Liver (tissue), 9 donors: ENCODE measurements around the gene PRKAR1B. TPM values are rescaled to one million over a fixed set of nuclear protein-coding genes. Genes with fewer than 3 reads are reported as not detected.
A peak's percentile ranks its signal among the peaks of the same experiment; 100 is the strongest.

ENCODE experiments used
- DNase-seq: peaks from one replicate; pipeline ENCODE4 v3.0.0-alpha.2; 2017; ENCODE audit warnings: low spot score
- H3K27ac ChIP-seq, 2 donors: one replicate each; pipeline ENCODE4 v1.7.0; 2013; ENCODE audit warnings: inconsistent platforms in 2 of 2, low read length in 2 of 2, control low read depth in 1 of 2, low read depth in 1 of 2, mild to moderate bottlenecking in 1 of 2
- H3K27me3 ChIP-seq, 4 donors: one replicate each; pipeline versions ENCODE4 v1.6.1 to v1.7.0; 2013; ENCODE audit warnings: low read length in 3 of 4, inconsistent platforms in 1 of 4, mild to moderate bottlenecking in 1 of 4, moderate library complexity in 1 of 4; ENCODE audit not compliant: control insufficient read depth in 4 of 4, insufficient read depth in 4 of 4
- H3K36me3 ChIP-seq, 4 donors: one replicate each; pipeline versions ENCODE4 v1.6.1 to v1.7.0; 2013; ENCODE audit warnings: low read length in 3 of 4, mild to moderate bottlenecking in 3 of 4, low read depth in 1 of 4, moderate library complexity in 1 of 4; ENCODE audit not compliant: control insufficient read depth in 4 of 4, insufficient read depth in 3 of 4
- H3K4me1 ChIP-seq, 4 donors: one replicate each; pipeline versions ENCODE4 v1.6.1 to v1.7.0; 2013; ENCODE audit warnings: low read length in 3 of 4, mild to moderate bottlenecking in 3 of 4, moderate library complexity in 1 of 4; ENCODE audit not compliant: control insufficient read depth in 4 of 4, insufficient read depth in 4 of 4
- H3K4me3 ChIP-seq, 3 donors: one replicate each; pipeline versions ENCODE4 v1.6.1 to v1.7.0; 2013; ENCODE audit warnings: low read length in 3 of 3, control low read depth in 1 of 3, low read depth in 1 of 3, mild to moderate bottlenecking in 1 of 3
- H3K9ac ChIP-seq, 2 donors: one replicate each; pipeline ENCODE4 v1.7.0; 2013; ENCODE audit warnings: low read length in 2 of 2, mild to moderate bottlenecking in 2 of 2, moderate library complexity in 2 of 2, control low read depth in 1 of 2, low read depth in 1 of 2
- H3K9me3 ChIP-seq, 4 donors: one replicate each; pipeline versions ENCODE4 v1.6.1 to v1.7.0; 2013; ENCODE audit warnings: low read length in 3 of 4; ENCODE audit not compliant: control insufficient read depth in 4 of 4
- GABPA ChIP-seq, 2 donors: IDR thresholded peaks in 1 of 2; conservative IDR thresholded peaks in 1 of 2; 2 replicates each; pipeline ENCODE4 v1.6.1; 2016; ENCODE audit warnings: antibody characterized with exemption in 2 of 2, mild to moderate bottlenecking in 1 of 2, moderate library complexity in 1 of 2
- RAD21 ChIP-seq, 2 donors: IDR thresholded peaks; 2 replicates each; pipeline ENCODE4 v1.6.1; 2016; ENCODE audit warnings: antibody characterized with exemption in 2 of 2, mild to moderate bottlenecking in 2 of 2
- RXRA ChIP-seq, 2 donors: IDR thresholded peaks; 2 replicates each; pipeline ENCODE4 v1.6.1; 2017 to 2018; ENCODE audit warnings: antibody characterized with exemption in 2 of 2, mild to moderate bottlenecking in 1 of 2
- TAF1 ChIP-seq: conservative IDR thresholded peaks from 2 replicates; pipeline ENCODE4 v1.6.1; 2016; ENCODE audit warnings: antibody characterized with exemption, mild to moderate bottlenecking
- WGBS: extraction: QIAGEN DNeasy Blood & Tissue Kit; methylation state at CpG from one replicate; pipeline ENCODE4 v1.1.7; 2013; 5-methylcytosine and 5-hydroxymethylcytosine counted together
- polyA plus RNA-seq, 2 donors: library from polyadenylated mRNA; stranded (reverse) in 1 of 2; unstranded in 1 of 2; fragments of 200-250 nt in 1 of 2; fragments of >200 nt in 1 of 2; fragmentation: Nextera tagmentation in 1 of 2; extraction: Ambion mirVana in 1 of 2; gene quantifications; one replicate each; pipeline versions ENCODE4 v1.2.1 to v1.2.3, GENCODE V29; 2013 to 2015
- total RNA-seq, 2 donors: library from RNA; depleted of rRNA; stranded (reverse); fragments of >200 nt; gene quantifications; one replicate each; pipeline ENCODE4 v1.2.3, GENCODE V29; 2014
- TF ChIP-seq, protein P1 (sequence below): fragments of 150-350 bp; IDR thresholded peaks from 2 replicates; pipeline ENCODE4 v1.5.1; 2017; ENCODE audit warnings: improper control_type of control experiment, low read depth, low read length; ENCODE audit not compliant: missing input control
- TF ChIP-seq, protein P2 (sequence below): IDR thresholded peaks from 2 replicates; pipeline ENCODE4 v1.6.1; 2016; ENCODE audit warnings: antibody characterized with exemption, mild to moderate bottlenecking
- donor health status: healthy.
- donor health status: healthy.
- donor health status: healthy.
- donor health status: healthy.
- donor health status: healthy.

The PRKAR1B gene
- total and polyA plus RNA-seq, 4 donors: 11.1 to 14.4 (median 12.4) TPM

DNA sequence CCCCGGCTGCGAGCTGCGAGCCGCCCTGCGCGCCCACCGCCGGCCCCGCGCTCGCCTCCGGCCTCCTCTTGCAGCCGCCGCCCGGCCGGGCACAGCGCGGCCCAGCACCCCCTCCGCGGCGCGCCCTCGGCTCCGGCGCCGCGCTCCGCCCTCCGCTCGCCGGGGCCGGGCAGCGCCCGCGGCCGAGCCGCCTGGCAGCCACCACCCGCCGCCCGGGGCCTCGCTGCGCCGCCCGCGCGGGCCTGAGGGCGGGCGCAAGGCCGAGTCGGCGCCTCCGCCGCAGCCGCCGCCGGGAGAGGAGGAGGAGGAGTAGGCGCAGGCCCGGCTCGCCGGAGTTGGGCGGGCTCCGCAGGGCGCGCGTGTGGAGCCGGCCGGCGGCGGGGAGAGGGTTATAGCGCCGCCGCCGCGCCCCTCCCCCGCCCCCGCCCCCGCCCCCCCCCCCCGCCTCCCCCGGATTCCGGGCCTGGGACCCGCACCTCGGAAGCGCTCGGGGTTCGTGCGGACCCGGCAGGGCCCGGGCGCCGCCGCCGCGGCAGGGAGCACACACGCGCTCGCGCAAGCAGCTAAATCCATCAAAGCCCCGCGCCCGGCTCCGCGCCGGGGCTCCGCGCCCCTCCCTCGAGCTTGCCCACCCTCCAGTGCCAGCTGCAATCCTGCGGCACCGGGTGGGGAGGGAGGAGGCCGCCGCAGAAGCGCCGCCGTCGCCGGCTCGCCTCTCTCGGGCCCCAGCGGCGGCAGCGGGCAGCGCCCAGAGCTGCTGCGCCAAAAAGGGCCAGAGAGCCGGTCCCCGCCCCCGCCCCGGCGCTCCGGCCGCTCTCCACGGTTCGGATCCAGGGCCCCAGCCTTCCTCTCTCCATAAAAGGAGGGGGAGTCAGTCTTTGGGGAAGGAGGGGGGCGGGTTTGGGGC is 207.3 kb downstream of the PRKAR1B start, which contains the start of gene PDGFA:
TSS of gene PDGFA (minus strand) at position 363 of the 907 bp plus-strand sequence. CDS start 845 bp downstream, outside the sequence.
- H3K27ac ChIP-seq: peak within 1 kb of the TSS; percentile 81 to 82
- TF ChIP-seq GABPA (IDR thresholded peaks at IDR 0.05 in 1 of 2, conservative IDR thresholded peaks at IDR 0.05 in 1 of 2): no peak
- TF ChIP-seq RAD21 (IDR thresholded peaks at IDR 0.05): peak in 1 of 2 donors; percentile 5
- TF ChIP-seq RXRA (IDR thresholded peaks at IDR 0.05): no peak
- TF ChIP-seq, protein P1, sequence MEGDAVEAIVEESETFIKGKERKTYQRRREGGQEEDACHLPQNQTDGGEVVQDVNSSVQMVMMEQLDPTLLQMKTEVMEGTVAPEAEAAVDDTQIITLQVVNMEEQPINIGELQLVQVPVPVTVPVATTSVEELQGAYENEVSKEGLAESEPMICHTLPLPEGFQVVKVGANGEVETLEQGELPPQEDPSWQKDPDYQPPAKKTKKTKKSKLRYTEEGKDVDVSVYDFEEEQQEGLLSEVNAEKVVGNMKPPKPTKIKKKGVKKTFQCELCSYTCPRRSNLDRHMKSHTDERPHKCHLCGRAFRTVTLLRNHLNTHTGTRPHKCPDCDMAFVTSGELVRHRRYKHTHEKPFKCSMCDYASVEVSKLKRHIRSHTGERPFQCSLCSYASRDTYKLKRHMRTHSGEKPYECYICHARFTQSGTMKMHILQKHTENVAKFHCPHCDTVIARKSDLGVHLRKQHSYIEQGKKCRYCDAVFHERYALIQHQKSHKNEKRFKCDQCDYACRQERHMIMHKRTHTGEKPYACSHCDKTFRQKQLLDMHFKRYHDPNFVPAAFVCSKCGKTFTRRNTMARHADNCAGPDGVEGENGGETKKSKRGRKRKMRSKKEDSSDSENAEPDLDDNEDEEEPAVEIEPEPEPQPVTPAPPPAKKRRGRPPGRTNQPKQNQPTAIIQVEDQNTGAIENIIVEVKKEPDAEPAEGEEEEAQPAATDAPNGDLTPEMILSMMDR: peak; percentile 32
- no peaks in the 10 kb centered on the region for H3K36me3 ChIP-seq
- peaks cover 9 to 37% (median 20%) of the 10 kb centered on the region in 4 donors for H3K4me1 ChIP-seq
- DNase-seq: no peak
- under 1% methylated on average over 129 of the region's 132 CpGs for WGBS
- no peaks in the 10 kb centered on the region for H3K9me3 ChIP-seq
- H3K4me3 ChIP-seq: peak within 1 kb of the TSS in 2 of 3 donors; percentile 52 to 68
- H3K27me3 ChIP-seq: peaks cover 0 to 3% (median under 1%) of the 10 kb centered on the region in 4 donors
- no peak within 1 kb of the TSS for H3K9ac ChIP-seq

DNA sequence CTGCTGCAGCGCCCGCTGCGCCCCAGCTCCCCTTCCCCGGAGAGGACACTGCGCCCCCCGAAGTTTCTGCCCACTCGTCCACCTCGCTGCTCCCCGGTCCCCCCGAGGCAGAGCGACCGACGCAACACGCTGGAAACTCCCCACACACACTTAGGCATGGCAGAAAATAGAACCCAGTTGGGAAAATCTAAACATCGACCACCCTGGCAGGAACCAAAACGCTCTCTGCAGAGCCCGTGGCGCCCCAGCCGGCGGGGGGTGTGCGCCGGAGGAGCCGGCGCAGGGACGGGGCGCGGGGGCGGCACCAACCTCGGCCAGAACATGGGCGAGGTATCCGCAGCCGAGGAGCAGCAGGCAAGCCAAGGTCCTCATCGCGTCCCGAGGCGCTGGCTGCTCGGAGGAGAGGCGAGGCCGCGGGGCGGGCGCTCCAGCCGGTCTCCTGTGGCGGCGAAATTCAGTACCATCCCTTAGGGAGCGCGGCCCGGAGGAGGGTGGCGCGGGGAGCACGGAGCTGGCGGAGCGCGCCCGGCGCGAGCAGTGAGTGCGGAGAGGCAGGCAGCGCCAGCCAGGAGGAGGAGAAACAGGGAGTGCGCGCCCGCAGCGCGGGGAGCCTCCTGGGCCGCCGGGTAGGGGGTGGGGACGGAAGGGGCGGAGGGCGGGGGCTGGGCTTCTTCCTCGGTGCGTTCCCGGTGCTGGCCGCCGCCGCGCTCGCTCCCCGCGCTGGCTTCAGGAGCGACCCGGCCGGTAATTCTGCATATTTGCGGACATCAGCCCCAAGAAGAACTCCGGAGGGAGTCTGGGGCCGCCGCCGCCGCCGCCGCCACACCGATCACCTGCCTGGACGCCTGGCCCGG is 208.2 kb downstream of the PRKAR1B start:
- under 1% methylated on average over 93 of the region's 93 CpGs for WGBS
- Histone ChIP-seq H3K4me1 (peaks cover 9 to 37% (median 20%) of the 10 kb centered on the region in 4 donors), H3K27me3 (peaks cover 0 to 3% (median under 1%) of the 10 kb centered on the region in 4 donors)

More for the DNA sequence above, 208.2 kb downstream of the PRKAR1B start:
- Histone ChIP-seq H3K9me3 (no peaks in the 10 kb centered on the region), H3K36me3 (no peaks in the 10 kb centered on the region), H3K4me3 (peak overlapping the region in 2 of 3 donors; percentile 52 to 68), H3K9ac (no peak overlapping the region), H3K27ac (peak overlapping the region; percentile 81 to 82)
- TF ChIP-seq TAF1: no peak
- TF ChIP-seq, protein P2, sequence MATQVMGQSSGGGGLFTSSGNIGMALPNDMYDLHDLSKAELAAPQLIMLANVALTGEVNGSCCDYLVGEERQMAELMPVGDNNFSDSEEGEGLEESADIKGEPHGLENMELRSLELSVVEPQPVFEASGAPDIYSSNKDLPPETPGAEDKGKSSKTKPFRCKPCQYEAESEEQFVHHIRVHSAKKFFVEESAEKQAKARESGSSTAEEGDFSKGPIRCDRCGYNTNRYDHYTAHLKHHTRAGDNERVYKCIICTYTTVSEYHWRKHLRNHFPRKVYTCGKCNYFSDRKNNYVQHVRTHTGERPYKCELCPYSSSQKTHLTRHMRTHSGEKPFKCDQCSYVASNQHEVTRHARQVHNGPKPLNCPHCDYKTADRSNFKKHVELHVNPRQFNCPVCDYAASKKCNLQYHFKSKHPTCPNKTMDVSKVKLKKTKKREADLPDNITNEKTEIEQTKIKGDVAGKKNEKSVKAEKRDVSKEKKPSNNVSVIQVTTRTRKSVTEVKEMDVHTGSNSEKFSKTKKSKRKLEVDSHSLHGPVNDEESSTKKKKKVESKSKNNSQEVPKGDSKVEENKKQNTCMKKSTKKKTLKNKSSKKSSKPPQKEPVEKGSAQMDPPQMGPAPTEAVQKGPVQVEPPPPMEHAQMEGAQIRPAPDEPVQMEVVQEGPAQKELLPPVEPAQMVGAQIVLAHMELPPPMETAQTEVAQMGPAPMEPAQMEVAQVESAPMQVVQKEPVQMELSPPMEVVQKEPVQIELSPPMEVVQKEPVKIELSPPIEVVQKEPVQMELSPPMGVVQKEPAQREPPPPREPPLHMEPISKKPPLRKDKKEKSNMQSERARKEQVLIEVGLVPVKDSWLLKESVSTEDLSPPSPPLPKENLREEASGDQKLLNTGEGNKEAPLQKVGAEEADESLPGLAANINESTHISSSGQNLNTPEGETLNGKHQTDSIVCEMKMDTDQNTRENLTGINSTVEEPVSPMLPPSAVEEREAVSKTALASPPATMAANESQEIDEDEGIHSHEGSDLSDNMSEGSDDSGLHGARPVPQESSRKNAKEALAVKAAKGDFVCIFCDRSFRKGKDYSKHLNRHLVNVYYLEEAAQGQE: peak; percentile 28
- DNase-seq: peak; percentile 65
